HG02610 (cell line): ENCODE measurements around the gene SPTBN1.
"Not testable (repeated sequence)": the region's sequence is repeated elsewhere in the genome, so short reads cannot be mapped to it uniquely, and the experiment has no call there.

Experiments used
- ATAC-seq: cut with Tn5 transposase; IDR thresholded peaks from one replicate; pipeline ENCODE4 v1.9.1; 2021; ENCODE audit warnings: mild to moderate bottlenecking, moderate library complexity; ENCODE audit not compliant: unreplicated experiment

The SPTBN1 gene

GRCh38 chr2:54685263-54685775 lies 229.2 kb downstream of the SPTBN1 start:
- no peak for ATAC-seq

- no peak for ATAC-seq
These were observed 231.5 kb downstream of the SPTBN1 start for GRCh38 chr2:54687595-54688152.

DNA sequence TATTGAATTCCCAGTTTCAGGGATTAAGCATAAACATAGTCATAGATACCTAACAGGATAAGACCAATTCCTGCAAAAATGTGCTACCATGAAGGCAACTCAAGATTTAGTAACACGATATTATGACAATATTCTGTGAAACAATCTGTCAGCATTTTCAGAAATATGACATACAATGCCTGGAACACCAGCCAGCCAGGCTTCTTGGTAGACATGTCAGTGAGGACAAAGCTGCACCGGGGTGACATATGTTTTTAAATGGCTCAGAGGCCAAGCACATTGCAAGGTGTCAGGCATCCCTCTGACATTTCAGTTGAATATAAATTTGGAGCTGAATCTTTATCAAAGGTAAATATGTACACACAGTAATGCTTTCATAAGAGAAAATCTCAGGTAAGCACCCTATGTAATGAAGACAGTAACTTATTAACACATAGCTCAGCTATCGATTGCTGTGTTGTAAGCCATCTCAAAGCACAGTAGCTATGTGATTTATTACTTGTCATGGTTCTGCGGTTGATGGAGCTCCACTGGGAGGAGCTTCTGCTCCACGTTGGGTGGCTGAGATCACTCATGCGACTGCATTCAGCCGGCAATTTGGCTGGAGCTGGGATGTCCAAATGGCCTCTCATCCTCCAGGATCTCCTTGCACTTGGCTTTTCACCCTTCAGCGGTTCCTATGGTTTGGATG lies 235.5 kb downstream of the SPTBN1 start:
- no peak for ATAC-seq

- ATAC-seq = no peak
These were observed 236.4 kb downstream of the SPTBN1 start for GRCh38 chr2:54692556-54692955.

DNA sequence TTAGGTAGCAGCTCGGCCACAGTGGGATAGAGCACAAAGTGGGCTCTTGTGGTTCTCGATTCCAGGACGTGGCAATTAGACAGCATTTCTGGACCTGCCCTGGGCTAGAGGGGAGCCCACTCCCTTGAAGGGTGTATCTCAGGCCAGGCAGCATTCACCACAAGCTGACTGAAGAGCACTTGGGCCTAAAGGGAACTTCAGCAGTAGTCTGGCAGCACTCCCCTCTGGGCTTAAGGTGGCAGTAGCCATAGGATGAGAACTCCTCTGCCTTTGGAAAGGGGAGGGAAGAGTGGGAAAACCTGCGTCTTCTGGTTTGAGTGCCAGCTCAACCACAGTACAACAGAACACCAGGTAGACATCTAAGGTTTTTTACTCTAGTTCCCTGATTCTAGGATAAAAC lies 239.3 kb downstream of the SPTBN1 start:
- no peak for ATAC-seq

DNA sequence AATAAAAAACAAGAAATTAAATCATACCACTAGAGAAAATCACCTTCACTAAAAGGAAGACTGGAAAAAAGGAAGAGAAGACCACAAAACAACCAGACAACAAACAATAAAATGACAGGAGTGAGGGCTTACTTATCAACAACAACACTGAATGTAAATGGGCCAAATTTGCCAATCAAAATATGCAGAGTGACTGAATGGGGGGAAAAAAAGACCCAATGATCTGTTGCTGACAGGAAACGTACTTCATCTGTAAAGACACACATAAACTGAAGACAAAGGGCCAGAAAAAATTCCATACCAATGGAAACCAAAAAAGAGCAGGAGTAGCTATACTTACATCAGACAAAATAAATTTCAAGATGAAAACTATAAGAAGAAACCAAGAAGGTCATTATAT lies 241.8 kb downstream of the SPTBN1 start:
- ATAC-seq = no peak

GRCh38 chr2:54698926-54699325 lies 242.8 kb downstream of the SPTBN1 start:
- not testable (repeated sequence) for ATAC-seq

- ATAC-seq = no peak
These were observed 243.5 kb downstream of the SPTBN1 start for GRCh38 chr2:54699665-54700064.

DNA sequence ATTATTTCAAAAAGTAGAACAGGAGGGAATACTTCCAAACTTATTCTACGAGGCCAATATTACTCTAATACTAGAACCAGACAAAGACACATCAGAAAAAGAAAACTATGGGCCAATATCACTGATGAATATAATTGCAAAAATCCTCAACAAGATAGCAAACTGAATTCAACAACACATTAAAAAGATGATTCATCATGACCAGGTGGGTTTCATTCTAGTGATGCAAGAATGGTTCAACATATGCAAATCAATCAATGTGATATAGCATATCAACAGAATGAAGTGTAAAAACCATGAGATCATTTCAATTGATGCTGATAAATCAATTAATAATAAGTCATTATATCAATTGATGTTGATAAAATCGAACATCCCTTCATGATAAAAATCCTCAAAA lies 244.9 kb downstream of the SPTBN1 start:
- no peak for ATAC-seq

GRCh38 chr2:54704238-54704637 lies 248.1 kb downstream of the SPTBN1 start:
- no peak for ATAC-seq

DNA sequence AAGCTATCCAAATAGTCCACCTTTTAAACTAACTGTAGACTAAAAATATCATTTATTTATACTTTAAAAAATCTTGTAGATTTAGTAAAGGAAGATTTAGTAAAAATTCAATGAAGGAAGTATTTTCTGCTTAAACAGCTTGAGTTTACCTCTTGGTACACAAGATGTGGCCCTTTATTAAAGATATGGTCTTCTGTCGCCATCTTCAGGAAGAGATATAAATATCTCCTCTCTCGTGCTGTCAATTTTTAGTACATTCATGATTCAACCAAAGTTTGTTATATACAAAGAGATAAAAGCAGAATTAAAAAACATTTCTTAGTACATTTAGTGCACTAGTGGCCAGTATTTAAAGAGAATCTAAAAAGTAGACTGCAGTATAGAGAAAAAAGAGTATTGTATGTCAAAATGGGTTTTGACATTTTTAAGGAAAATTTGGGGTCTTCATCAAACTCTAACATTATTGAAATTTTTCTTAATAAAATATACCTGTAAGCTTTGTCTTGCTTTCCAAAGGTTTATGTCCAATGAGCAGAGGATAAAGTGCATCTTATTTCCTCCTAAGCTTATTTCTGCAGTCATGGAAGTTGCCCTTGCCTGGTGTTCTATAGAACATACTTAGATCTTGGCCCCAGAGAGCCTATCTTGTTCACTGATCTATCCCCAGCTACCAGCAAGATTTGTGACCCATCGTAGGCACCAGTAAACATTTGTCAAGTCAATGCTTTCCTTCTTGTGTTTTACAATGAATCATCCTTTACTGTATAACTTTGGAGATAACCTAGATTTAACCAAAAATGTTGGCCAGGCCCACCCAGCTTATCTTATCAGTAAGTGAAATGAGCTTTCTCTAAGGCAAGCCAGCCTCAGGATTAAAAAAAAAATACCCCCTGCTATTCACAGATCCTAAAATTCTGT lies 248.8 kb downstream of the SPTBN1 start:
- no peak for ATAC-seq

DNA sequence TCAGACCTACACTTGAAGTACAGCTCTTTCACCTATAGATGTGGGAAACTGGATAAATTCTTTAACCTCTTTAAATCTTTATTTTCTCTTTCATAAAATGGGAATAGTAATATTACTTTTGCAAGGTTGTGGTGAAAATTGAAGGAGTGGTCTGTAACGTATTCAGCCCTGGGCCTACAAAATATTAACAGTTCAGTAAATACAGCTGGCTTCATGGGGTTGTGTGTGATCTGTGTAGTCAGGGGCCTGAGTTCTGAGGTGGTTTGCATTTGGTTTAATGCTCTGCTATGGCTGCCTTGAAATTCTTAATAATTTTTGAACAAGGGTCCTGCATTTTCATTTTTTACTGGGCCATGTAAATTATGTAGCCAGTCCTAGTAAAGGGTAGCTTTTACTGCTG lies 250.5 kb downstream of the SPTBN1 start:
- no peak for ATAC-seq

DNA sequence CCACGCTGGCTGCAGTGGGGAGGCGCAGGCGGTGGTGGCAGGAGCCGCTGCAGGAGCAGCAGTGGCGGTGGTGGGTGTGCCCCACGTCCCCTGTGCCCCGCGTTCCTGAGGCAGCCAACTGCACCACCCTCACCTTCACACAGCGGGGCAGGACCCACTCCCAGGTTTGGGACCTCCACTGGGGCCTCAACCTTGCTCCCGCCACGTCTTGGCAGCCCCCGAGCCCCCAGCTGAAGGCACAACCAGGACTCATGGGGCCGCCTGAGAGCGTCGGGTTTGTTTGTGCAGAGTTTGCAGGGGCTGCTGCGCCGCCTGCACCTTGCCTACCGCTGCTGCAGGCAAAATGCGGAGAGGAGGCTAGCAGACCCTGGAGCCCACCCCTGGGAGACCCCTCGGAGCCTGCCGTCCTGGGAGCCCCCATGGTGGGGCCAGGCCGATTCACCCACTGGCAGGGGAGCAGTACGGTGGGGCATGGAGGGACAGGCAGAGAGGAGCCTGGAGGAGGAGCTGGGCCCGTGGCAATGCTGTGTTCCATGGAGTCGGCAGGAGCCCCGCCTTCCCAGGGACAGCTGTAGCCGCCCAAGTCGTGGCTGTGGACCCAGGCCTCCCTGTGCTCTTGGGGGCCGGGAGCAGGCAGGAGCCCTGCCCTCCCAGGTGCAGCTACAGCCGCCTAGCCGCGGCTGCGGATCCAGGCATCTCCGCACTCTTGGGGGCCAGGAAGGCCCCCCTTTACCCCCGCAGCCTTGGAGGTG lies 252.6 kb downstream of the SPTBN1 start:
- peak; percentile 36 for ATAC-seq

- ATAC-seq = peak; percentile 45
These were observed 253.2 kb downstream of the SPTBN1 start for GRCh38 chr2:54709336-54709809.

DNA sequence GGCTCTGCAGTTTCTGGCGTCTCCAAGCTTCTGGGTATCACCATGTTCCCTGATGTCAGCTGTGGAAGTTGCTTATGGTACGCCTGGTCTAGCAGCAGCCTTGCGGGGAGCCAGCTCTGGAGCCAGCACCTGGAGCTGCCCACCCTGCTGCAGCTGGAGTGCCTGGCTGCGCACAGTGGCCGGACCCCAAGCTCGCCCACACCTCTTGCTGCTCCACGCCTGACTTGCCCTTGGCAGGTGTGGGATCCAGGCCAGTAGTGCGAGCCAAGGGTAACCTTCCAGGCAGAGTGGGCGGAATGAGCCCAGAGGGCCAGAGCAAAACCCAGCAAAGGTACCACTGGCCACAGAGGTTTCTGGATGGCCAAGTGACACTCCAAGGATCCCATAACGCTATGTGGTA lies 254.1 kb downstream of the SPTBN1 start:
- ATAC-seq = no peak

GRCh38 chr2:54712516-54712915 lies 256.4 kb downstream of the SPTBN1 start:
- ATAC-seq = no peak

GRCh38 chr2:54714996-54715395 lies 258.9 kb downstream of the SPTBN1 start:
- ATAC-seq = no peak

DNA sequence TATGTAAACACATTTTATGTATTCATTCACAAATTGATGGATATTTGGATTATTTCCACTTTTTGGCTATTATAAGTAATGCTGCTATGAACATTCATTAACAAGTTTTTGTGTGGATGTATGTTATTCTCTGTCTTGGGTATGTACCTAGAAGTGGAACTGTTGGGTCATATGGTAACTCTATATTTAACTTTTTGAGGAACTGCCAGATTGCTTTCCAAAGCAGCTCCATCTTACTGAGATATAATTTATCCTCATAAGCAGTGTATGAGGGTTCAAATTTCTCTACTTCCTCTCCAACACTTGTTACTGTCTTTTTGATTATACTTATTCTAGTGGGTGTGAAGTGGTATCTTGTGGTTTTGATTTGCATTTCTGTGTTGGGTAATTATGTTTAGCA lies 260.2 kb downstream of the SPTBN1 start:
- no peak for ATAC-seq

GRCh38 chr2:54720563-54720962 lies 264.4 kb downstream of the SPTBN1 start:
- ATAC-seq = no peak
